Nephron progenitor cell (in vitro differentiated cells): Measurements from ENCODE around the gene RNGTT.

Experiments
- DNase-seq: peaks from one replicate; pipeline ENCODE4 v3.0.0; 2021
- H3K27ac Mint-ChIP-seq: 2 replicates; pipeline ENCODE4 v1.8.0; 2021; ENCODE audit warnings: mild to moderate bottlenecking, moderate library complexity, mixed read lengths
- H3K27me3 Mint-ChIP-seq: 2 replicates; pipeline ENCODE4 v1.8.0; 2021; ENCODE audit warnings: mild to moderate bottlenecking, low read depth, mixed read lengths; ENCODE audit not compliant: poor library complexity
- H3K36me3 Mint-ChIP-seq: 2 replicates; pipeline ENCODE4 v1.8.0; 2021; ENCODE audit warnings: low read depth, mixed read lengths
- H3K4me1 Mint-ChIP-seq: 2 replicates; pipeline ENCODE4 v1.8.0; 2021; ENCODE audit warnings: mixed read lengths
- H3K4me3 Mint-ChIP-seq: 2 replicates; pipeline ENCODE4 v1.8.0; 2021; ENCODE audit warnings: mild to moderate bottlenecking, moderate library complexity, mixed read lengths
- H3K9me3 Mint-ChIP-seq: 2 replicates; pipeline ENCODE4 v1.8.0; 2021; ENCODE audit warnings: mild to moderate bottlenecking, moderate library complexity, mixed read lengths
- TF ChIP-seq, protein P1 (sequence below): fragments of 200-600 bp; sonication (generic); IDR thresholded peaks from 2 replicates; pipeline ENCODE4 v1.5.0; 2021; ENCODE audit warnings: antibody characterized with exemption

RNGTT gene

GRCh38 chr6:88677356-88677755 lies 286.1 kb downstream of the RNGTT start:
- peaks cover 44% of the 10 kb centered on the region for H3K36me3 Mint-ChIP-seq
- no peak overlapping the region for H3K4me3 Mint-ChIP-seq
- no peaks in the 10 kb centered on the region for H3K4me1 Mint-ChIP-seq
- TF ChIP-seq, protein P1, sequence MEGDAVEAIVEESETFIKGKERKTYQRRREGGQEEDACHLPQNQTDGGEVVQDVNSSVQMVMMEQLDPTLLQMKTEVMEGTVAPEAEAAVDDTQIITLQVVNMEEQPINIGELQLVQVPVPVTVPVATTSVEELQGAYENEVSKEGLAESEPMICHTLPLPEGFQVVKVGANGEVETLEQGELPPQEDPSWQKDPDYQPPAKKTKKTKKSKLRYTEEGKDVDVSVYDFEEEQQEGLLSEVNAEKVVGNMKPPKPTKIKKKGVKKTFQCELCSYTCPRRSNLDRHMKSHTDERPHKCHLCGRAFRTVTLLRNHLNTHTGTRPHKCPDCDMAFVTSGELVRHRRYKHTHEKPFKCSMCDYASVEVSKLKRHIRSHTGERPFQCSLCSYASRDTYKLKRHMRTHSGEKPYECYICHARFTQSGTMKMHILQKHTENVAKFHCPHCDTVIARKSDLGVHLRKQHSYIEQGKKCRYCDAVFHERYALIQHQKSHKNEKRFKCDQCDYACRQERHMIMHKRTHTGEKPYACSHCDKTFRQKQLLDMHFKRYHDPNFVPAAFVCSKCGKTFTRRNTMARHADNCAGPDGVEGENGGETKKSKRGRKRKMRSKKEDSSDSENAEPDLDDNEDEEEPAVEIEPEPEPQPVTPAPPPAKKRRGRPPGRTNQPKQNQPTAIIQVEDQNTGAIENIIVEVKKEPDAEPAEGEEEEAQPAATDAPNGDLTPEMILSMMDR = no peak
- H3K27me3 Mint-ChIP-seq = no peaks in the 10 kb centered on the region
- peaks cover 8% of the 10 kb centered on the region for H3K9me3 Mint-ChIP-seq
- no peak overlapping the region for H3K27ac Mint-ChIP-seq
- DNase-seq = no peak

- Mint-ChIP-seq H3K36me3 (peaks cover 90% of the 10 kb centered on the region), H3K9me3 (peaks cover 46% of the 10 kb centered on the region), H3K4me3 (no peak overlapping the region), H3K4me1 (no peaks in the 10 kb centered on the region), H3K27me3 (no peaks in the 10 kb centered on the region), H3K27ac (no peak overlapping the region)
- TF ChIP-seq, protein P1 = no peak
- no peak for DNase-seq
Measured at GRCh38 chr6:88671624-88672023, 291.8 kb downstream of the RNGTT start.

DNA sequence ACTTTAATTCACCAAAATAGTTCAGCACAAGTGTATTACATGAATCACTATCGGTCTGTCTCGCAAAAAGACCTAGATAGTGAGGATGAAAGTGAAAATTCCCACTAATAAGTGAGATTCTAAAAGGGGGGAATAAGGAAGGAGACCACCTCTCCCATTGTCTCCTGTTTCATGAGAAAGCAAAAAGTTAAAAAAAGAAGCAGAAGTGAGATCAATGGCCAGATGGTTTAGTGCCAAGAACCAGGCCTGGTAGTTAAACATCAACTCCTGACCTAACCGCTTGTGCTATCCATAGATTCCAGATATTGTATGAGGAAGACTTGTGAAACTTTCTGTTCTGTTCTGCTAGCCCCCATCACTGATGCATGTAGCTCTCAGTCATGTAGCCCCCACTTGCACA lies 293.0 kb downstream of the RNGTT start:
- TF ChIP-seq, protein P1 = no peak
- peaks cover 90% of the 10 kb centered on the region for H3K36me3 Mint-ChIP-seq
- H3K9me3 Mint-ChIP-seq = peaks cover 46% of the 10 kb centered on the region
- H3K27ac Mint-ChIP-seq = no peak overlapping the region
- no peaks in the 10 kb centered on the region for H3K4me1 Mint-ChIP-seq
- H3K4me3 Mint-ChIP-seq = no peak overlapping the region
- no peaks in the 10 kb centered on the region for H3K27me3 Mint-ChIP-seq
- no peak for DNase-seq

DNA sequence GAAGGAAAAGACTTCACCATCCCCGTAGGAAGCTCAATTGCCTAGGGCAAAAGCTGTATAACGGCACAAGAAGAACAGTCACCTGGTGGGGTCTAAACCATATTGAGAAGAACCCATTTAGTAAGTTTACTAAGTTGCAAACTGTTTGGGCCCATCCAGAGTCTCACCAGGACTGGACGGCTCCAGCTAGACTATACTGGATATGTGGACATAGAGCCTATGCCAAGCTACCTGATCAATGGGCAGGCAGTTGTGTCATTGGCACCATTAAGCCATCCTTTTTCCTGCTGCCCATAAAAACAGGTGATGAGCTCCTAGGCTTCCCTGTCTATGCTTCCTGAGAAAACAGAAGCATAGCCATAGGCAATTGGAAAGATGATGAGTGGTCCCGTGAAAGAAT lies 293.9 kb downstream of the RNGTT start:
- no peak for DNase-seq
- TF ChIP-seq, protein P1 = no peak
- Mint-ChIP-seq H3K36me3 (peaks cover 91% of the 10 kb centered on the region), H3K4me1 (no peaks in the 10 kb centered on the region), H3K9me3 (peaks cover 46% of the 10 kb centered on the region), H3K27me3 (no peaks in the 10 kb centered on the region), H3K4me3 (no peak overlapping the region), H3K27ac (no peak overlapping the region)

GRCh38 chr6:88666901-88667300 lies 296.5 kb downstream of the RNGTT start:
- no peak overlapping the region for H3K27ac Mint-ChIP-seq
- TF ChIP-seq, protein P1 = no peak
- H3K4me1 Mint-ChIP-seq = no peaks in the 10 kb centered on the region
- H3K36me3 Mint-ChIP-seq = peaks cover 91% of the 10 kb centered on the region
- H3K27me3 Mint-ChIP-seq = no peaks in the 10 kb centered on the region
- H3K9me3 Mint-ChIP-seq = peaks cover 56% of the 10 kb centered on the region
- H3K4me3 Mint-ChIP-seq = no peak overlapping the region
- DNase-seq = no peak

GRCh38 chr6:88665131-88665530 lies 298.3 kb downstream of the RNGTT start:
- H3K4me3 Mint-ChIP-seq = no peak overlapping the region
- peaks cover 91% of the 10 kb centered on the region for H3K36me3 Mint-ChIP-seq
- TF ChIP-seq, protein P1 = no peak
- no peak for DNase-seq
- no peaks in the 10 kb centered on the region for H3K27me3 Mint-ChIP-seq
- H3K27ac Mint-ChIP-seq = no peak overlapping the region
- H3K4me1 Mint-ChIP-seq = no peaks in the 10 kb centered on the region
- peaks cover 56% of the 10 kb centered on the region for H3K9me3 Mint-ChIP-seq
